ENCODE data around the gene HLCS. TPM values are rescaled to one million over a fixed set of nuclear protein-coding genes. Genes with fewer than 3 reads are reported as not detected.
A peak's percentile ranks its signal among the peaks of the same experiment; 100 is the strongest.

Gene HLCS
- total RNA-seq, 1 donor from 2014 or later = 17.1 TPM

- no peak for TF ChIP-seq CTCF (IDR thresholded peaks at IDR 0.05)
- ATAC-seq (no peak), DNase-seq (no peak)
- intact Hi-C loops (cut with DNase I) = no loop called here
- Histone ChIP-seq H3K27me3 (ENCODE audit: low read depth) (no peaks in the 10 kb centered on the region), H3K4me3 (no peak overlapping the region), H3K9me3 (no peaks in the 10 kb centered on the region), H3K4me1 (no peaks in the 10 kb centered on the region), H3K36me3 (no peaks in the 10 kb centered on the region), H3K27ac (no peak overlapping the region)
Measured at GRCh38 chr21:36790616-36791015, 175.9 kb downstream of the HLCS start.

GRCh38 chr21:36788120-36788638, 178.3 kb downstream of the HLCS start:
- Histone ChIP-seq H3K4me3 (no peak overlapping the region), H3K4me1 (no peaks in the 10 kb centered on the region), H3K27ac (no peak overlapping the region), H3K27me3 (ENCODE audit: low read depth) (no peaks in the 10 kb centered on the region), H3K36me3 (no peaks in the 10 kb centered on the region), H3K9me3 (no peaks in the 10 kb centered on the region)
- peak; percentile 52 for DNase-seq
- peak in 1 of 2 donors; percentile 61 for ATAC-seq
- no peak for TF ChIP-seq CTCF (IDR thresholded peaks at IDR 0.05)
- intact Hi-C loops (cut with DNase I) = no loop called here

DNA sequence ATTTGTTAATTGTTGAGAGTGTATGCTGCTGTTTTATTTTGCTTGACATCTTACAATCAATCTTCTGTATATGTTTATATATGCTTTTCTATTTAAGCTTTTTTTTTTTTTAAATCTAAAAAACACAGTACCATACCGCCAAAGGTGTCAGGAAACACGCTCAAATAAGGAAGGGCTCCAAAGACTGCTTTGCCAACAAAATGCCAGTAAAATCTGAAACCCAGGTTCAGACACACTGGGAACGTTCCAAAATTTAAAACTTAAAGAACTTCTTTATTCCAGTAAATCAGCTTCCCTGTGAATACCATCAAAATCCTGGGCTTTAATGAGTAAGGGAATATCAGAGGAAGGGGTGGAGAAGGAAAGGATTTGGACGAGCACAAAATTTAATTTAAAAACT, 180.3 kb downstream of the HLCS start:
- no peak for ATAC-seq
- intact Hi-C loops (cut with DNase I) = no loop called here
- no peak for DNase-seq

DNA sequence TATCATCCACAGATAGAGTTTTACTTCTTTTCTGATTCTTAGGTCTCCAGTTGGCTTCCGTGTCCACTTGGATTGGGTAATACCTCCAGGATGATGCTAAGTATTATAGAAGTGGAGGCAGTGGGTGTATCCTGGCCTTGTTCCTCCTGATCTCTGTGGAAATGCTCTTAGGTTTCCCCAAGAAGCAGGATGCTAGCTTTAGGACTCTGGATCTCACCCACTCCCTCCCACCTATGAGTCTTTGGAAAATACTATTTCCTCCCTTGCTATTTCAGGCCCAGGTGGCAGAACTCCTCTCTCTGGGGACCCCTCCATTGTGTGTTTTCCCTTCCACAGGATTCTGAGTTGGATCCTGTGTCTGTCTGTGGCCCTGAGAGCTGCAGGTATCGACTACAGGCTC, 180.9 kb downstream of the HLCS start:
- no peak for DNase-seq
- Histone ChIP-seq H3K27me3 (ENCODE audit: low read depth) (no peaks in the 10 kb centered on the region), H3K4me3 (no peak overlapping the region), H3K4me1 (no peaks in the 10 kb centered on the region), H3K9me3 (no peaks in the 10 kb centered on the region), H3K36me3 (no peaks in the 10 kb centered on the region), H3K27ac (no peak overlapping the region)
- no peak for ATAC-seq
- TF ChIP-seq CTCF (IDR thresholded peaks at IDR 0.05) = no peak
- intact Hi-C loops (cut with DNase I) = no loop called here

More for the DNA sequence above, 180.3 kb downstream of the HLCS start:
- Histone ChIP-seq H3K27me3 (ENCODE audit: low read depth) (no peaks in the 10 kb centered on the region), H3K27ac (no peak overlapping the region), H3K36me3 (no peaks in the 10 kb centered on the region), H3K9me3 (no peaks in the 10 kb centered on the region), H3K4me1 (no peaks in the 10 kb centered on the region), H3K4me3 (no peak overlapping the region)
- TF ChIP-seq CTCF (IDR thresholded peaks at IDR 0.05) = no peak

- intact Hi-C loops (cut with DNase I) = no loop called here
Measured at GRCh38 chr21:36784947-36785346, 181.5 kb downstream of the HLCS start.

More at GRCh38 chr21:36784947-36785346, 181.5 kb downstream of the HLCS start:
- TF ChIP-seq CTCF (IDR thresholded peaks at IDR 0.05) = no peak
- DNase-seq = no peak
- Histone ChIP-seq H3K36me3 (no peaks in the 10 kb centered on the region), H3K27me3 (ENCODE audit: low read depth) (no peaks in the 10 kb centered on the region), H3K4me1 (no peaks in the 10 kb centered on the region), H3K4me3 (no peak overlapping the region), H3K9me3 (no peaks in the 10 kb centered on the region), H3K27ac (no peak overlapping the region)
- ATAC-seq = peak; percentile 38 to 62

All from lower lobe of right lung (tissue), 2 donors.